ENCODE results near the gene NUP210. TPM values are rescaled to one million over a fixed set of nuclear protein-coding genes. Genes with fewer than 3 reads are reported as not detected.

The NUP210 gene
- total and polyA plus RNA-seq, 7 donors: under 0.01 to 26.4 (median 2.1) TPM

DNA sequence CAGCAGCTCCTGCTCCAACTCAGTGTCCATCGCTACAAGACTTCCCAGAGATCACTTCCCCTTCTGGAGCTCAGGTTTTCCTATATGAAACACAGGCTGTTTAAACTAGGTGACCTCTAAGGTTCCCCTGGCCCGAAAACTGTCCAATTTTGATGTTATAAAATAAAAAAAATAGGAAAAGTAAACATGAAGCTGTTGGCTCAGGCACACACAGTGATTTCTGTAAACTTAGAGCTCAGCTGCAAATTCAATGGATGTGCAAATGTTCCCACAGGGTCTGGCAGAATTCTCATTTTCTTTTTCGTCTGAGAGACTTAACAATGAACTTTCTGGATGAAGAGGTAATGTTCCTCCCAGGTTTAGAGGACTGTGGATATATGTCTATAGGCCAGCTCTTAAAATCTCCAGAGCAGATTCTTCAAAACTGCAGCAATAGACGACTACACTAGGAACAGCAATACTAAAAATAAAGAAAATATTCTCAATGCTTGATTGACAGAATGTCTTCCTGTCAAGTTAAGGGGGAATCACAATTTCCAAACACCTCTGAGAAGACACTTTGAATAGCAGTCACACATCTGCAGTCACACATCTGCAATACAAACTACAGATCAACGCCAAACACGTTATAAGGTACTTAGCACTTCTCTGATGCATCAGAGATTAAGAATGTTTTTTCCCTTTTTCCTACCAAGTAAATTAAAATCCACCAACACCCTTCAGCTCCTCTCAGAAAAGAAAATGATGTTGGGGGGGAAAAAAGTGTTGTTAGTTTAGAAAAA, 2.8 kb downstream of the NUP210 start:
- Histone ChIP-seq H3K27ac (no peak overlapping the region), H3K36me3 (no peaks in the 10 kb centered on the region), H3K4me1 (peaks cover 0 to 14% (median 10%) of the 10 kb centered on the region in 4 donors), H3K27me3 (peaks cover 0 to 4% (median 0%) of the 10 kb centered on the region in 3 donors), H3K9me3 (no peaks in the 10 kb centered on the region), H3K4me3 (no peak overlapping the region)
- TF ChIP-seq EP300 (IDR thresholded peaks at IDR 0.05) (no peak), POLR2A (IDR thresholded peaks at IDR 0.05) (no peak), POLR2AphosphoS5 (IDR thresholded peaks at IDR 0.05) (no peak)
- TF ChIP-seq, protein P1, sequence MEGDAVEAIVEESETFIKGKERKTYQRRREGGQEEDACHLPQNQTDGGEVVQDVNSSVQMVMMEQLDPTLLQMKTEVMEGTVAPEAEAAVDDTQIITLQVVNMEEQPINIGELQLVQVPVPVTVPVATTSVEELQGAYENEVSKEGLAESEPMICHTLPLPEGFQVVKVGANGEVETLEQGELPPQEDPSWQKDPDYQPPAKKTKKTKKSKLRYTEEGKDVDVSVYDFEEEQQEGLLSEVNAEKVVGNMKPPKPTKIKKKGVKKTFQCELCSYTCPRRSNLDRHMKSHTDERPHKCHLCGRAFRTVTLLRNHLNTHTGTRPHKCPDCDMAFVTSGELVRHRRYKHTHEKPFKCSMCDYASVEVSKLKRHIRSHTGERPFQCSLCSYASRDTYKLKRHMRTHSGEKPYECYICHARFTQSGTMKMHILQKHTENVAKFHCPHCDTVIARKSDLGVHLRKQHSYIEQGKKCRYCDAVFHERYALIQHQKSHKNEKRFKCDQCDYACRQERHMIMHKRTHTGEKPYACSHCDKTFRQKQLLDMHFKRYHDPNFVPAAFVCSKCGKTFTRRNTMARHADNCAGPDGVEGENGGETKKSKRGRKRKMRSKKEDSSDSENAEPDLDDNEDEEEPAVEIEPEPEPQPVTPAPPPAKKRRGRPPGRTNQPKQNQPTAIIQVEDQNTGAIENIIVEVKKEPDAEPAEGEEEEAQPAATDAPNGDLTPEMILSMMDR (IDR thresholded peaks at IDR 0.05): no peak
- DNase-seq: no peak
- WGBS, 2 donors: 69 to 75% methylated on average over 6 of the region's 6 CpGs
- intact Hi-C loops (cut with DNase I): no loop called here

DNA sequence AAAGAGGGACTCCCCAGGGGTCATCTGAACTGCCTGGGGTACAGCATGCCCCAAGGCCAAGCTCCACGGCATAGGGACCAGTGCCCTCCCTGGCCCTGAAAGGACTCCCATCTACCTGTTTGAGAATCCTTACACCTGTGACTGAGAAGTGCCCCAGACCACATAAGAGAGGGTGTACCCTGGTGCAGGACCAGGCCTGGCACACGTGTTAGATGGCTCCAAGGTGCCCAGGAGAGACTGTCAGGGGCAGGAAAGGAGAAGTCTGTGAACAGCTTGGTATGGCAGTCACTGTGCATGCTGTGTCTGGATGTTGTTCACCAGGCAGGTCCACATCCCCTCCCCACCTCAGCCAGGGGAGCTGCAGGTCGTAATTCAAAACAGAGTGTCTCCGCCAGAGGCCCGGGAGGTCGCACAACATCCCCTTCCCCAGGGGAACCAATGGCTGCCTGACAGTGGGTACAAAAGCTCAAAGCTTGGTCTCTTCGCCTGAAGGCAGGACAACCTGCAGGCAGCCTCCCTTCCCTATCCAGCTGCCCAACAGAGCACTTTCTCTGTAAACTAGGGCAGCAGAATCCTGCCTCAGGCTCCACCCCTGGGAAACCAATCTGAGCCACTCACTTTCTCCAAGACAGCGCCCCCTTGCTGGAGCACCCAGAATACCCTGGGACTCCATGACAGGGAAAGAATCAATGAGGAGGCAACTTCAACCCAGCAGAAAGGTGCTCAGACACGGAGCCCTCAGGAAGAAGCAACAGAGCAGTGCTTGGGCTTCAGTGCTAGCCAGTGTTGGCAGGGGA, 3.9 kb downstream of the NUP210 start:
- Histone ChIP-seq H3K4me1 (peaks cover 0 to 14% (median 10%) of the 10 kb centered on the region in 4 donors), H3K36me3 (no peaks in the 10 kb centered on the region), H3K9me3 (no peaks in the 10 kb centered on the region), H3K4me3 (no peak overlapping the region), H3K27ac (no peak overlapping the region), H3K27me3 (peaks cover 0 to 4% (median 0%) of the 10 kb centered on the region in 3 donors)
- TF ChIP-seq, protein P1 (IDR thresholded peaks at IDR 0.05): no peak
- no peak for TF ChIP-seq EP300 (IDR thresholded peaks at IDR 0.05)
- TF ChIP-seq POLR2AphosphoS5 (IDR thresholded peaks at IDR 0.05): no peak
- TF ChIP-seq POLR2A (IDR thresholded peaks at IDR 0.05): no peak
- WGBS, 2 donors: 63 to 82% methylated on average over 9 of the region's 9 CpGs
- intact Hi-C loops (cut with DNase I): no loop called here
- DNase-seq: no peak

DNA sequence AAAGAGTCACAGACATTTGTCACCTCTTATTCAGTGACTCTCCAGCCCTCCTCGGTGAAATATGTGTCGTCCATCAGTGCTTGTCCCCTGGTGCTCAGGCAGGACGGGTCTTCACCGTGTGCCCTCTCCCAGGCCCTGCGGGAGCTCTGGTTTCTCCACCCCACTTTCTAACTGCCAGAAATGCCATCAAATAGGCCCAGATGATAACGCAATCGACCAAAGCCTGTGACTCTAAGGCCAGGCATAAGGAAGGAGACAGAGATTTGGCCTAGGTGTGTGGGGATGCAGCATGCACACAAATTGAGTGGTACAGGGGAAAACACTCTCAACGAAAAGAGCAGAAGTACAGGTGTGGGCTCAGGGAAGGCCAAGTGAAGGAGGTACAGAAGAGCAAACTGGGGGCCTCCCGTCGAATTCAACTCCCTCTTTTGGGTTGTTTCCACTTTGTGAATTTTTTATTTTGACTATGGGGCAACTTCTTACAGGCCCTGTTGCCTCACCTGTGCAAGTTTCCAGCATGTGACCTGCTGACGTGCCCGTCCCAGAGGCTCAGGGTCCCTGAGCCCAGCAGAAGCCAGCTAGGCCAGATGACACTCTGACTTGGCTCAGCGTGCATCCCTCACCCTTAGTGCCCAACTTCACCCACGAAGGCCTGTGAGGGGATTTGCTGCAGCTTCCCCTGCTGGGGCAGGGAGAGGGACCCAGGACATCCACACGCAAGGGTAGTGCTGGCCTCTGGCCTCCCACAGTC, 4.7 kb downstream of the NUP210 start:
- intact Hi-C loops (cut with DNase I): no loop called here
- peaks cover 0 to 4% (median 0%) of the 10 kb centered on the region in 3 donors for H3K27me3 ChIP-seq
- DNase-seq: no peak
- no peak for TF ChIP-seq POLR2AphosphoS5 (IDR thresholded peaks at IDR 0.05)
- no peak for TF ChIP-seq POLR2A (IDR thresholded peaks at IDR 0.05)
- no peak for TF ChIP-seq EP300 (IDR thresholded peaks at IDR 0.05)
- TF ChIP-seq, protein P1 (IDR thresholded peaks at IDR 0.05): no peak
- no peak overlapping the region for H3K4me3 ChIP-seq
- no peak overlapping the region for H3K27ac ChIP-seq
- H3K9me3 ChIP-seq: no peaks in the 10 kb centered on the region
- 79 to 88% methylated on average over 15 of the region's 15 CpGs for WGBS, 2 donors
- peaks cover 0 to 10% (median 6%) of the 10 kb centered on the region in 4 donors for H3K4me1 ChIP-seq
- no peaks in the 10 kb centered on the region for H3K36me3 ChIP-seq

DNA sequence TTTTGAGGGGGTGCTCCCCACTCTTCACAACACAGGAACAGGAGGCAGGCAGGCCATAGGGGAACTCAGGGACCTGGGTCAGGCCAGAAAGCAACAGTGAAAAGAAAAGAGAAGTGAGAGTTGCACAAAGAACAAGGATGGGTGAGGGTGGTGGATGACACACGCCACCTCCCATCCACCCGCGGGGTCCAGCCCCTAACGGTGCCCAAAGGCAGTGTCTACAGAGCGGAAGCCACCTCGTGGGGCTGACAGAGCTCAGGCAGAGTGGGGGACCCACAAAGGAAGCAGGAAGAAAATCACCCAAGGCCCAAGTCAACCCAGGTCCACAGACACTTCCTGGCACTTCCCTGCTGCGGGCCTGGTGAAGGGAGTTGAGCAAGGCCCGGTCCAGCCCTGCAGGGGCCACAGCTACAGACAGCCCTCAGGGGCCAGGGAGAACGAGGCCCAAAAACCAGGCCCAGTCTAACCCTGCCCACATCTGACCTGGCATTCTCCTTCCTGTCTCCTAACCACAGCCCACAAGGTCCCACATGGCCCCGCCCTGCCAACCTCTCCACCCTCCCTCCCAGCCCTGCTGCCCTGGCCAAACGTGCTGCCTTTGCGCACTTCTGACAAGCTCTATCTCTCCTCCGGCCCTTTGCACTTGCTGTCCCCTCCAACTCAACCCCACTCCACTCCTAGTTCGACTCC, 5.9 kb downstream of the NUP210 start:
- DNase-seq: no peak
- H3K9me3 ChIP-seq: no peaks in the 10 kb centered on the region
- no peak overlapping the region for H3K27ac ChIP-seq
- WGBS, 2 donors: 47 to 72% methylated on average over 14 of the region's 14 CpGs
- intact Hi-C loops (cut with DNase I): no loop called here
- H3K36me3 ChIP-seq: no peaks in the 10 kb centered on the region
- TF ChIP-seq POLR2A (IDR thresholded peaks at IDR 0.05) (no peak), EP300 (IDR thresholded peaks at IDR 0.05) (no peak), POLR2AphosphoS5 (IDR thresholded peaks at IDR 0.05) (no peak)
- TF ChIP-seq, protein P1 (IDR thresholded peaks at IDR 0.05): no peak
- no peak overlapping the region for H3K4me3 ChIP-seq
- peaks cover 0 to 3% (median 0%) of the 10 kb centered on the region in 3 donors for H3K27me3 ChIP-seq
- peaks cover 0 to 4% (median 2%) of the 10 kb centered on the region in 4 donors for H3K4me1 ChIP-seq
